GM21515 (cell line): ENCODE data around the gene PER1.

Experiments used
- ATAC-seq: cut with Tn5 transposase; IDR thresholded peaks from one replicate; pipeline ENCODE4 v1.9.1; 2021; ENCODE audit not compliant: unreplicated experiment

PER1 gene

GRCh38 chr17:8154608-8155155, 2.5 kb upstream of the PER1 start:
- no peak for ATAC-seq

GRCh38 chr17:8153957-8154607, 1.9 kb upstream of the PER1 start:
- no peak for ATAC-seq

- no peak for ATAC-seq
Observed at GRCh38 chr17:8153525-8153956, 1.3 kb upstream of the PER1 start.

GRCh38 chr17:8153031-8153451, 837 bp upstream of the PER1 start:
- ATAC-seq: no peak

GRCh38 chr17:8151641-8152111, 528 bp downstream of the PER1 start:
- ATAC-seq: no peak

GRCh38 chr17:8151120-8151640, 1.0 kb downstream of the PER1 start:
- ATAC-seq: peak; percentile 44

- ATAC-seq: no peak
Observed at GRCh38 chr17:8150194-8151119, 1.7 kb downstream of the PER1 start.

- no peak for ATAC-seq
Observed at GRCh38 chr17:8149419-8150193, 2.6 kb downstream of the PER1 start.

GRCh38 chr17:8148560-8148959, 3.6 kb downstream of the PER1 start:
- ATAC-seq: no peak

- no peak for ATAC-seq
Observed at GRCh38 chr17:8147805-8148404, 4.3 kb downstream of the PER1 start.

GRCh38 chr17:8147141-8147804, 4.9 kb downstream of the PER1 start:
- ATAC-seq: no peak

- ATAC-seq: no peak
Observed at GRCh38 chr17:8146381-8147140, 5.6 kb downstream of the PER1 start.

GRCh38 chr17:8145811-8146210, 6.4 kb downstream of the PER1 start:
- ATAC-seq: no peak

GRCh38 chr17:8144401-8145231, 7.6 kb downstream of the PER1 start:
- ATAC-seq: no peak

- no peak for ATAC-seq
Observed at GRCh38 chr17:8143581-8144400, 8.4 kb downstream of the PER1 start.

GRCh38 chr17:8142887-8143580, 9.2 kb downstream of the PER1 start:
- ATAC-seq: no peak
